Endothelial cell of umbilical vein (primary cell): Measurements from ENCODE around the gene KCNJ15.

Experiments used
- TF ChIP-seq, protein P1 (sequence below): IDR thresholded peaks from 2 replicates; pipeline ENCODE4 v1.6.1; 2011; ENCODE audit not compliant: insufficient read depth, insufficient read length
- TF ChIP-seq, protein P2 (sequence below), 2 donors: IDR thresholded peaks; 1 replicate in 1 of 2; 2 replicates in 1 of 2; pipeline ENCODE4 v1.5.1; 2011; ENCODE audit warnings: low read length in 2 of 2, mild to moderate bottlenecking in 2 of 2, moderate library complexity in 2 of 2, control low read depth in 1 of 2, inconsistent platforms in 1 of 2, low read depth in 1 of 2; ENCODE audit not compliant: insufficient read depth in 1 of 2; ENCODE audit errors: extremely low read depth in 1 of 2

DNA sequence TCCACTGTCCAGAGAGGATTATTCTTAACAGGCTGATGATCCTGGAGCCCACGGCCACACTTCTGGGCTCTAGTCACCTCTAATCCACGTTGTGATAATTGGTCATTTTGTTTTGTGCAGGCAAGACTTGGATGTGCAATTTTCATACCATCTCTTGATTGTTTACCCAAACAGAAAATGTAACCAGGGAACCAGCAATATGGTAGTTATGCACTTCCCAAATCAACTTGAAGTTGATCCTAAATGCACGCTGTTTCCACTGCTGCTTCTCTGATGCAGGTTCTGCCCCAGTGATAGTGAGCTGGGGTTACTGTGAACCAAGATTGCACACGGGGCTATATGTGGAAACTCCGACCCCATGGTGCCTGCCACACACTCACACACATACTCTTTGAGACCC, 14.7 kb upstream of the KCNJ15 start:
- TF ChIP-seq, protein P1, sequence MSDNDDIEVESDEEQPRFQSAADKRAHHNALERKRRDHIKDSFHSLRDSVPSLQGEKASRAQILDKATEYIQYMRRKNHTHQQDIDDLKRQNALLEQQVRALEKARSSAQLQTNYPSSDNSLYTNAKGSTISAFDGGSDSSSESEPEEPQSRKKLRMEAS, result no peak
- TF ChIP-seq, protein P2, sequence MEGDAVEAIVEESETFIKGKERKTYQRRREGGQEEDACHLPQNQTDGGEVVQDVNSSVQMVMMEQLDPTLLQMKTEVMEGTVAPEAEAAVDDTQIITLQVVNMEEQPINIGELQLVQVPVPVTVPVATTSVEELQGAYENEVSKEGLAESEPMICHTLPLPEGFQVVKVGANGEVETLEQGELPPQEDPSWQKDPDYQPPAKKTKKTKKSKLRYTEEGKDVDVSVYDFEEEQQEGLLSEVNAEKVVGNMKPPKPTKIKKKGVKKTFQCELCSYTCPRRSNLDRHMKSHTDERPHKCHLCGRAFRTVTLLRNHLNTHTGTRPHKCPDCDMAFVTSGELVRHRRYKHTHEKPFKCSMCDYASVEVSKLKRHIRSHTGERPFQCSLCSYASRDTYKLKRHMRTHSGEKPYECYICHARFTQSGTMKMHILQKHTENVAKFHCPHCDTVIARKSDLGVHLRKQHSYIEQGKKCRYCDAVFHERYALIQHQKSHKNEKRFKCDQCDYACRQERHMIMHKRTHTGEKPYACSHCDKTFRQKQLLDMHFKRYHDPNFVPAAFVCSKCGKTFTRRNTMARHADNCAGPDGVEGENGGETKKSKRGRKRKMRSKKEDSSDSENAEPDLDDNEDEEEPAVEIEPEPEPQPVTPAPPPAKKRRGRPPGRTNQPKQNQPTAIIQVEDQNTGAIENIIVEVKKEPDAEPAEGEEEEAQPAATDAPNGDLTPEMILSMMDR (IDR thresholded peaks at IDR 0.05; ENCODE audit: extremely low read depth in 1 of 2, insufficient read depth in 1 of 2, low read depth in 1 of 2, low read length in 2 of 2), result no peak
